ENCODE data around the gene RGS13.

RGS13 gene

DNA sequence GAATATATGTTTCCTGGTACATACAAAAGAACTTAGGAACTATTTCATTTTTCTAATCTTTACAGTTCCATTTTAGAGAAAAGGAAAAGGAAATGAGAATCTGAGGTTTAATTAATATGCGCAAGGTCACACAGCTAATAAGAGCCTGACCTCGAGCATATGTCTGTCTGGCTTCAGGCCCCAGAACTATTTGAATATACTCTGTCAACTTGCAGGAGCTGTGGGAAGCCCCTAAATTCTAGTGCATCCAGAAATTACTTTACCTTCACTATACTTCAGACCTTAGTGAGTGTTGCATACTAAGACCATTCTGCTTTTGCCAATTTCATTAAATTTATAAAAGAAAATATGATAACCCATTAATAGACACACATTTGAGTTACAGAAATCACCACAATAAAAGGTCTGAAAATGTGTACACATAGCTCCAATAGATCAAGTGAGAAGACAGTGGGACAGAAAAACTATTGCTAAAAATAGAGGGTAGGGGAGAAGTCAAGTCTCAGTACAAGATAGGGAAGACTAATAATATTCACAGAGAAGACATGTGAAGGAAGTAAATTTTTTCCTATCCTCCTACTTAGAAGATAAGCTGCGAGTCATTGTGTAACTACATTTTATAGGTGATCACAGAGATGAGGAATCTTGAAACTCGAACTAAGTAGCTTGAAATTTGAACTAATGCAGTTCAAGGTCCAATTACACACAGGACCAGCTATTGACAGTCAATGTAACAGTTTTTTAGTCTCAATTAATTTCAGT, 3.8 kb downstream of the RGS13 start:
- no peak for DNase-seq (ENCODE audit: low read depth in 1 of 2, low spot score in 1 of 2)
- Histone ChIP-seq H3K4me3 (replicated peaks; ENCODE audit: insufficient read depth, low read length) (no peak overlapping the region), H3K27me3 (ENCODE audit: insufficient read depth, poor library complexity, severe bottlenecking) (no peaks in the 10 kb centered on the region), H3K27ac (replicated peaks) (no peak overlapping the region)
- TF ChIP-seq POLR2AphosphoS5 (IDR thresholded peaks at IDR 0.05; ENCODE audit: low read depth) (no peak), GABPA (IDR thresholded peaks at IDR 0.05; ENCODE audit: low read depth) (no peak), SPI1 (IDR thresholded peaks at IDR 0.05; ENCODE audit: borderline replicate concordance, low read depth) (no peak)
- TF ChIP-seq, protein P1, sequence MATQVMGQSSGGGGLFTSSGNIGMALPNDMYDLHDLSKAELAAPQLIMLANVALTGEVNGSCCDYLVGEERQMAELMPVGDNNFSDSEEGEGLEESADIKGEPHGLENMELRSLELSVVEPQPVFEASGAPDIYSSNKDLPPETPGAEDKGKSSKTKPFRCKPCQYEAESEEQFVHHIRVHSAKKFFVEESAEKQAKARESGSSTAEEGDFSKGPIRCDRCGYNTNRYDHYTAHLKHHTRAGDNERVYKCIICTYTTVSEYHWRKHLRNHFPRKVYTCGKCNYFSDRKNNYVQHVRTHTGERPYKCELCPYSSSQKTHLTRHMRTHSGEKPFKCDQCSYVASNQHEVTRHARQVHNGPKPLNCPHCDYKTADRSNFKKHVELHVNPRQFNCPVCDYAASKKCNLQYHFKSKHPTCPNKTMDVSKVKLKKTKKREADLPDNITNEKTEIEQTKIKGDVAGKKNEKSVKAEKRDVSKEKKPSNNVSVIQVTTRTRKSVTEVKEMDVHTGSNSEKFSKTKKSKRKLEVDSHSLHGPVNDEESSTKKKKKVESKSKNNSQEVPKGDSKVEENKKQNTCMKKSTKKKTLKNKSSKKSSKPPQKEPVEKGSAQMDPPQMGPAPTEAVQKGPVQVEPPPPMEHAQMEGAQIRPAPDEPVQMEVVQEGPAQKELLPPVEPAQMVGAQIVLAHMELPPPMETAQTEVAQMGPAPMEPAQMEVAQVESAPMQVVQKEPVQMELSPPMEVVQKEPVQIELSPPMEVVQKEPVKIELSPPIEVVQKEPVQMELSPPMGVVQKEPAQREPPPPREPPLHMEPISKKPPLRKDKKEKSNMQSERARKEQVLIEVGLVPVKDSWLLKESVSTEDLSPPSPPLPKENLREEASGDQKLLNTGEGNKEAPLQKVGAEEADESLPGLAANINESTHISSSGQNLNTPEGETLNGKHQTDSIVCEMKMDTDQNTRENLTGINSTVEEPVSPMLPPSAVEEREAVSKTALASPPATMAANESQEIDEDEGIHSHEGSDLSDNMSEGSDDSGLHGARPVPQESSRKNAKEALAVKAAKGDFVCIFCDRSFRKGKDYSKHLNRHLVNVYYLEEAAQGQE (IDR thresholded peaks at IDR 0.05; ENCODE audit: insufficient replicate concordance, low read depth): no peak
- TF ChIP-seq, protein P2, sequence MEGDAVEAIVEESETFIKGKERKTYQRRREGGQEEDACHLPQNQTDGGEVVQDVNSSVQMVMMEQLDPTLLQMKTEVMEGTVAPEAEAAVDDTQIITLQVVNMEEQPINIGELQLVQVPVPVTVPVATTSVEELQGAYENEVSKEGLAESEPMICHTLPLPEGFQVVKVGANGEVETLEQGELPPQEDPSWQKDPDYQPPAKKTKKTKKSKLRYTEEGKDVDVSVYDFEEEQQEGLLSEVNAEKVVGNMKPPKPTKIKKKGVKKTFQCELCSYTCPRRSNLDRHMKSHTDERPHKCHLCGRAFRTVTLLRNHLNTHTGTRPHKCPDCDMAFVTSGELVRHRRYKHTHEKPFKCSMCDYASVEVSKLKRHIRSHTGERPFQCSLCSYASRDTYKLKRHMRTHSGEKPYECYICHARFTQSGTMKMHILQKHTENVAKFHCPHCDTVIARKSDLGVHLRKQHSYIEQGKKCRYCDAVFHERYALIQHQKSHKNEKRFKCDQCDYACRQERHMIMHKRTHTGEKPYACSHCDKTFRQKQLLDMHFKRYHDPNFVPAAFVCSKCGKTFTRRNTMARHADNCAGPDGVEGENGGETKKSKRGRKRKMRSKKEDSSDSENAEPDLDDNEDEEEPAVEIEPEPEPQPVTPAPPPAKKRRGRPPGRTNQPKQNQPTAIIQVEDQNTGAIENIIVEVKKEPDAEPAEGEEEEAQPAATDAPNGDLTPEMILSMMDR (IDR thresholded peaks at IDR 0.05; ENCODE audit: insufficient read depth, low read length): no peak

DNA sequence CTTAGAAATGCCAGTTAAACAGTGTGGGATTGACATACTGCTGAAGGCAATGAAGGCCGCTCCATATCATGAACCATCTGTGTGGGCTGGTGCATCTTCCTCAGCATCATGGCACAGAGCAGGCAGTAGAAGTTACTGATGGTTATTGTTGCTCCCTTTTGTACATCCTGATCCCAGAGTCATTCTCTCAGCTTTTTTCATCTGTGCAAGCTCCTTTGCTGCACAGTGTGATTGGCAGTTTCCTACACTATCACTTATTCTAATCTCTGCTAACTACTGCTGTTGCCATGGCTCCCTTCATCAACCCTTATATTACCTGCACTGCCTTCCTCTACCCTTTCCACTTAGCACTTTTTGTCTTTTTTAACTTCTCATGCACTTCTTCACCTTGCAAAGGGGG, 16.2 kb downstream of the RGS13 start:
- DNase-seq (ENCODE audit: low read depth in 1 of 2, low spot score in 1 of 2): no peak
- no peak for TF ChIP-seq GABPA (IDR thresholded peaks at IDR 0.05; ENCODE audit: low read depth)
- TF ChIP-seq POLR2AphosphoS5 (IDR thresholded peaks at IDR 0.05; ENCODE audit: low read depth): no peak
- no peak for TF ChIP-seq SPI1 (IDR thresholded peaks at IDR 0.05; ENCODE audit: borderline replicate concordance, low read depth)
- TF ChIP-seq, protein P1 (IDR thresholded peaks at IDR 0.05; ENCODE audit: insufficient replicate concordance, low read depth): no peak
- H3K27me3 ChIP-seq (ENCODE audit: insufficient read depth, poor library complexity, severe bottlenecking): no peaks in the 10 kb centered on the region
- H3K4me3 ChIP-seq (replicated peaks; ENCODE audit: insufficient read depth, low read length): no peak overlapping the region
- no peak overlapping the region for H3K27ac ChIP-seq (replicated peaks)

DNA sequence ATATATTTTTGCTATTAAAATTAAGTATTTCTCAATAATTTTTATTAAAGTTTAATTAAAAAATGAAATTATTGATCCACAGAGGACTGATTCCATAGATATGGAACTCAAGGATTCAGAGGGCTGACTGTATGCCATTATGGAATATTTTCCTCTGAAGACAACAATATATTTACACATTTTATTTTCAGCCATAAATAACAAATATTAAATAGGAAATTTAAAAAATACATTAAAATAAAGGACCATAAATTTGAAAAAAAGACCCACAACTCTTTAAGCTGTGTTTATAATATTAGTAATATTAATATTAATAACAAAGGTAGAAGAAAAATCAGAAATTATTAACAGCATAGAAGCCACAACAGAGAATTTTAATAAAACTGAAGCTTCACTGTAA, 18.2 kb downstream of the RGS13 start:
- Histone ChIP-seq H3K27me3 (ENCODE audit: insufficient read depth, poor library complexity, severe bottlenecking) (no peaks in the 10 kb centered on the region), H3K27ac (replicated peaks) (no peak overlapping the region), H3K4me3 (replicated peaks; ENCODE audit: insufficient read depth, low read length) (no peak overlapping the region)
- DNase-seq (ENCODE audit: low read depth in 1 of 2, low spot score in 1 of 2): no peak
- TF ChIP-seq SPI1 (IDR thresholded peaks at IDR 0.05; ENCODE audit: borderline replicate concordance, low read depth) (no peak), POLR2AphosphoS5 (IDR thresholded peaks at IDR 0.05; ENCODE audit: low read depth) (no peak)
- TF ChIP-seq, protein P2 (IDR thresholded peaks at IDR 0.05; ENCODE audit: insufficient read depth, low read length): no peak

DNA sequence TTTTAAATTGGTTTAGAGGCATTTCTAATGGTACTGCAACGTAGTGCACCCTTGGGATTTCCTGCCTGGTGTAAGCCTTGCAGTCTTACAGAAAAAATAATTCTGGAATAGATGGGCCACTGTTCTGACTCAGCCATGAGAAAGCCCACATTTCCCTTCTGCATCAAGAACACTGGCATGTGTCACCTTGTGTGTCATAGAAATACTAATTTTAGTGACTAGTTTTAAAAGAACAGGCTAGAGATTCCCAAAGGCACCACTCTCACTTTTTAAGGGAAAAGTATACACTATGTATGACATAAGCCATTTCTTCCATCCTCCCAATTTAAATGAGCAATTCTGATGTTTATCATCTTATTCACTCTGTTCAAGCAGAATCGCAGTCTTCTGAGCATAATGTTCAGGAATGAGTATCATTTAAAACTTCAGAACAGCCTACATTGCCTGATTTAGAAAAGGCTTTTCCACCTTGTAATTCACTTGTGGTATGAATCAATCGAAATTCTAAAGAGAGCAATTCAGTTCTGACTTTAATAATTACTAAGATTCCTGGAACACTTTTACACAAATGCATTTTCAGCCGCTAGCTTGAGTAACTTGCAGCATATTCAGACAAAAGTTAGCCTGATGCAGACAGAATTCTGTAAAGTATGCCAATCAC, 18.8 kb downstream of the RGS13 start:
- TF ChIP-seq, protein P2 (IDR thresholded peaks at IDR 0.05; ENCODE audit: insufficient read depth, low read length): no peak
- TF ChIP-seq, protein P1 (IDR thresholded peaks at IDR 0.05; ENCODE audit: insufficient replicate concordance, low read depth): no peak
- no peak for TF ChIP-seq POLR2AphosphoS5 (IDR thresholded peaks at IDR 0.05; ENCODE audit: low read depth)
- TF ChIP-seq SPI1 (IDR thresholded peaks at IDR 0.05; ENCODE audit: borderline replicate concordance, low read depth): no peak
- no peak for TF ChIP-seq GABPA (IDR thresholded peaks at IDR 0.05; ENCODE audit: low read depth)
- no peak for DNase-seq (ENCODE audit: low read depth in 1 of 2, low spot score in 1 of 2)
- Histone ChIP-seq H3K4me3 (replicated peaks; ENCODE audit: insufficient read depth, low read length) (no peak overlapping the region), H3K27me3 (ENCODE audit: insufficient read depth, poor library complexity, severe bottlenecking) (no peaks in the 10 kb centered on the region), H3K27ac (replicated peaks) (no peak overlapping the region)

Data from HL-60 (cell line).